PC-3 (cell line): Measurements from ENCODE around the gene TSPAN32. TPM values are rescaled to one million over a fixed set of nuclear protein-coding genes. Genes with fewer than 3 reads are reported as not detected.

Source experiments
- ATAC-seq: fragments of 200-7000 bp; cut with Tn5 transposase; 2 replicates; pipeline ENCODE4 v1.9.1; 2020; ENCODE audit warnings: mild to moderate bottlenecking, moderate library complexity
- BruUV-seq: library from RNA; stranded (reverse); fragments of 400-500 nt; replicated peaks from 2 replicates; lab custom pipeline; 2021; lab: Mats Ljungman, UMichigan
- CTCF ChIA-PET: fragments of 300-600 bp; sonication (Branson Sonifier 250); formaldehyde crosslinking; loops from one replicate; lab custom pipeline; 2022; ENCODE audit warnings: antibody characterized with exemption; lab: Charles Lee
- POLR2A ChIA-PET: fragments of 300-600 bp; sonication (Branson Sonifier 250); formaldehyde crosslinking; loops from one replicate; lab custom pipeline; 2022; ENCODE audit warnings: antibody characterized with exemption; ENCODE audit not compliant: unreplicated experiment; lab: Charles Lee
- DNase-seq: peaks from one replicate; pipeline ENCODE4 v3.0.0-alpha.2; 2015
- H2AFZ ChIP-seq: fragments of 300-600 bp; sonication (generic); 2 replicates; pipeline ENCODE4 v1.6.0; 2016; ENCODE audit warnings: antibody characterized with exemption, low read length
- H3F3A ChIP-seq: fragments of 300-600 bp; sonication (generic); one replicate; pipeline ENCODE4 v1.6.0; 2017; ENCODE audit warnings: antibody characterized with exemption, low read length, control low read depth, mild to moderate bottlenecking; ENCODE audit not compliant: unreplicated experiment
- H3K27ac ChIP-seq: fragments of 300-600 bp; sonication (generic); 2 replicates; pipeline ENCODE4 v1.5.1; 2016; ENCODE audit warnings: mild to moderate bottlenecking, low read length
- H3K27me3 ChIP-seq: fragments of 300-600 bp; sonication (generic); 2 replicates; pipeline ENCODE4 v1.6.1; 2016; ENCODE audit warnings: low read length, mixed read lengths
- H3K36me3 ChIP-seq: fragments of 300-600 bp; sonication (generic); 2 replicates; pipeline ENCODE4 v1.6.1; 2016; ENCODE audit warnings: low read depth, mixed run types, low read length, mixed read lengths
- H3K4me1 ChIP-seq: fragments of 300-600 bp; sonication (generic); 2 replicates; pipeline ENCODE4 v1.5.1; 2016; ENCODE audit warnings: low read length; ENCODE audit not compliant: insufficient read depth
- H3K4me2 ChIP-seq: fragments of 300-600 bp; sonication (generic); 2 replicates; pipeline ENCODE4 v1.6.0; 2016; ENCODE audit warnings: low read length
- H3K4me3 ChIP-seq: fragments of 300-600 bp; sonication (generic); 2 replicates; pipeline ENCODE4 v1.5.1; 2016; ENCODE audit warnings: mild to moderate bottlenecking, low read length, mixed read lengths
- H3K79me2 ChIP-seq: fragments of 300-600 bp; sonication (generic); 2 replicates; pipeline ENCODE4 v1.6.1; 2017; ENCODE audit warnings: low read length, mixed read lengths
- H3K9ac ChIP-seq: fragments of 300-600 bp; sonication (generic); 2 replicates; pipeline ENCODE4 v1.6.0; 2016; ENCODE audit warnings: mild to moderate bottlenecking, low read length
- H3K9me2 ChIP-seq: fragments of 300-600 bp; sonication (generic); replicated peaks from 2 replicates; pipeline ENCODE4 v1.6.1; 2016; ENCODE audit warnings: mixed run types, low read length, mixed read lengths
- H3K9me3 ChIP-seq: fragments of 300-600 bp; sonication (generic); 2 replicates; pipeline ENCODE4 v1.6.1; 2016; ENCODE audit warnings: low read length, mixed read lengths
- H4K20me1 ChIP-seq: fragments of 300-600 bp; sonication (generic); 2 replicates; pipeline ENCODE4 v1.6.1; 2016; ENCODE audit warnings: low read length, mixed read lengths
- EZH2 ChIP-seq: fragments of 300-600 bp; sonication (generic); IDR thresholded peaks from one replicate; pipeline ENCODE4 v1.6.1; 2017; ENCODE audit warnings: antibody characterized with exemption, mild to moderate bottlenecking, low read length; ENCODE audit not compliant: unreplicated experiment
- EZH2phosphoT487 ChIP-seq: fragments of 300-600 bp; sonication (generic); IDR thresholded peaks from 2 replicates; pipeline ENCODE4 v1.6.1; 2018; ENCODE audit warnings: mild to moderate bottlenecking, antibody characterized with exemption, low read length, borderline replicate concordance
- intact Hi-C: fragments of 100-400 bp; cut with micrococcal nuclease; formaldehyde crosslinking; loops from 2 replicates; pipeline ENCODE4 v1.9.0; 2023
- total RNA-seq: library from RNA; depleted of rRNA; stranded (reverse); fragments of >200 nt; gene quantifications from 2 replicates; pipeline ENCODE4 v1.2.3, GENCODE V29; 2014
- TF ChIP-seq, protein P1 (sequence below): fragments of 300-600 bp; sonication (generic); conservative IDR thresholded peaks from 2 replicates; pipeline ENCODE4 v1.5.1; 2017; ENCODE audit warnings: antibody characterized with exemption, low read depth, mild to moderate bottlenecking, low read length

Gene TSPAN32
- total RNA-seq, 1 experiment from 2014 or later, result not detected

DNA sequence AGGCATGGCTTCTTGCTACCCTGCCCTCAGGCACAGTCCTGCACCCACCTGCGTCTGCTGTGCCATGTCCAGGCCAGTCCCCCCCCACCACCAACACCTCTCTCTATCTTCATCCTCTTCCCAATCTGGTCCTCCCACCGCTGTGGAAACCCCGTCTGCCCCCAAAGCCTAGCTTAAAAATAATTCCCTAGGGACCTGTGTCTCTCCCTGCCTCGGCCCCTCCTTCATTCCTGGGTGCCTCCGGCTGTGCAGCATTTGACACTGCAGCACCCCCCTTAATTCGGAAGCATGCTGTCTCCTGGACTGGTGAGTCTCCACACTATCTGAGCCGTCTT is 28.9 kb upstream of the TSPAN32 start:
- ChIA-PET CTCF (no interaction called here), POLR2A (no interaction called here)
- no peak overlapping the region for H3K4me2 ChIP-seq
- H3K4me3 ChIP-seq, result no peak overlapping the region
- no peaks in the 10 kb centered on the region for H3K9me3 ChIP-seq
- no peak overlapping the region for H3K9ac ChIP-seq
- no peaks in the 10 kb centered on the region for H3K79me2 ChIP-seq
- intact Hi-C loops, result no loop called here
- 0 out of 2 replicates have a peak, but pooled peaks cover 4% of the 10 kb centered on the region for H3K27me3 ChIP-seq
- no peaks in the 10 kb centered on the region for H3F3A ChIP-seq
- no peaks in the 10 kb centered on the region for H3K9me2 ChIP-seq
- no peak overlapping the region for H3K27ac ChIP-seq
- ATAC-seq, result no peak
- no TSS peak for BruUV-seq
- no peak overlapping the region for H2AFZ ChIP-seq
- no peak for TF ChIP-seq EZH2
- no peaks in the 10 kb centered on the region; the same call in 1 of the 2 replicates for H3K4me1 ChIP-seq
- no peaks in the 10 kb centered on the region for H4K20me1 ChIP-seq
- no peaks in the 10 kb centered on the region for H3K36me3 ChIP-seq
- no peak for DNase-seq

DNA sequence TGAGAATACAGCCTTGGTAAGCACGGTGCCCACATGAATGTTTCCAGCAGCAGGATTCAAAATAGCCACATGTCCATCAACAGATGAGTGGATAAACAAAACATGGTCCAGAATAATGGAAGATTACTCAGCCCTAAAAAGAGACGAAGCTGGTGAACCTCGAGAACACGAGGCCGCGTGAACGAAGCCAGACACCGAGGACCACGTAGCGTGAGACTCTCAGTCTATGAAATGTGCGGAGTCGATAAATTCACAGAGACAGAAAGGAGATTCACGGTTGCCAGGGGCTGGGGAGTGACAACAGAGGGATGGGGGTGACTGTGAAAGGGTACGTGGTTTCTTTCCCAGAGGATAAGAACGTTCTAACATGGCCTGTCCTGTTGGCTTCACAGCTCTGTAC is 28.5 kb upstream of the TSPAN32 start:
- Histone ChIP-seq H3K9me2 (no peaks in the 10 kb centered on the region), H3K9me3 (no peaks in the 10 kb centered on the region), H3K4me1 (no peaks in the 10 kb centered on the region; the same call in 1 of the 2 replicates), H3K27ac (no peak overlapping the region), H3K9ac (no peak overlapping the region), H3K27me3 (0 out of 2 replicates have a peak, but pooled peaks cover 4% of the 10 kb centered on the region), H3K4me2 (no peak overlapping the region), H3K4me3 (no peak overlapping the region), H3K79me2 (no peaks in the 10 kb centered on the region), H3F3A (no peaks in the 10 kb centered on the region), H3K36me3 (no peaks in the 10 kb centered on the region), H4K20me1 (no peaks in the 10 kb centered on the region), H2AFZ (no peak overlapping the region)
- ChIA-PET CTCF (no interaction called here), POLR2A (no interaction called here)
- TF ChIP-seq EZH2 (no peak), EZH2phosphoT487 (no peak)
- TF ChIP-seq, protein P1, sequence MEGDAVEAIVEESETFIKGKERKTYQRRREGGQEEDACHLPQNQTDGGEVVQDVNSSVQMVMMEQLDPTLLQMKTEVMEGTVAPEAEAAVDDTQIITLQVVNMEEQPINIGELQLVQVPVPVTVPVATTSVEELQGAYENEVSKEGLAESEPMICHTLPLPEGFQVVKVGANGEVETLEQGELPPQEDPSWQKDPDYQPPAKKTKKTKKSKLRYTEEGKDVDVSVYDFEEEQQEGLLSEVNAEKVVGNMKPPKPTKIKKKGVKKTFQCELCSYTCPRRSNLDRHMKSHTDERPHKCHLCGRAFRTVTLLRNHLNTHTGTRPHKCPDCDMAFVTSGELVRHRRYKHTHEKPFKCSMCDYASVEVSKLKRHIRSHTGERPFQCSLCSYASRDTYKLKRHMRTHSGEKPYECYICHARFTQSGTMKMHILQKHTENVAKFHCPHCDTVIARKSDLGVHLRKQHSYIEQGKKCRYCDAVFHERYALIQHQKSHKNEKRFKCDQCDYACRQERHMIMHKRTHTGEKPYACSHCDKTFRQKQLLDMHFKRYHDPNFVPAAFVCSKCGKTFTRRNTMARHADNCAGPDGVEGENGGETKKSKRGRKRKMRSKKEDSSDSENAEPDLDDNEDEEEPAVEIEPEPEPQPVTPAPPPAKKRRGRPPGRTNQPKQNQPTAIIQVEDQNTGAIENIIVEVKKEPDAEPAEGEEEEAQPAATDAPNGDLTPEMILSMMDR, result no peak
- DNase-seq (no peak), ATAC-seq (no peak)
- intact Hi-C loops, result no loop called here
- BruUV-seq, result no TSS peak

DNA sequence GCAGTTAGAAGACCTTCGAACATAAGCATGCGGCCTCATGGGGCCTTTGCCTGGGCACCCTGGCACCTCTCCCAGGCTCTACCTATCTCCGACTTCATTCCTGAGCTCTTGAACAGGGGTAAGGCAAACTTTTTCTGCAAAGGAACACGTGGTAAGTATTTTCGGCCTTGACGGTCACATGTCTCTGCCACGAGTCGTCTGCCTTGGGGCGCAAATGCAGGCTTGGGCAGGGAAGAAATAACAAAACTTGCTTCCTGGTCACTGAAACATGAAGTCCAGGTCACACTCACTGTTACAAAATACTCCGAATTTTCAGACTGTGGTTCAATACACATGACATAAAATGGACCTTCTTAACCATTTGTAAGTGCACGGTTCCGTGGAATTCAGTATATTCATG is 28.0 kb upstream of the TSPAN32 start:
- CTCF ChIA-PET, result no interaction called here
- no peak overlapping the region for H3K9ac ChIP-seq
- TF ChIP-seq EZH2phosphoT487 (no peak), EZH2 (no peak)
- TF ChIP-seq, protein P1, result no peak
- H3K4me3 ChIP-seq, result no peak overlapping the region
- intact Hi-C loops, result no loop called here
- no peaks in the 10 kb centered on the region for H3K36me3 ChIP-seq
- H3K79me2 ChIP-seq, result no peaks in the 10 kb centered on the region
- H3K9me3 ChIP-seq, result no peaks in the 10 kb centered on the region
- H4K20me1 ChIP-seq, result no peaks in the 10 kb centered on the region
- H3K27ac ChIP-seq, result no peak overlapping the region
- H2AFZ ChIP-seq, result no peak overlapping the region
- no peak overlapping the region for H3K4me2 ChIP-seq
- H3K27me3 ChIP-seq, result 0 out of 2 replicates have a peak, but pooled peaks cover 8% of the 10 kb centered on the region
- no peaks in the 10 kb centered on the region for H3K9me2 ChIP-seq
- ATAC-seq (no peak), DNase-seq (peak; percentile 10)
- POLR2A ChIA-PET, result no interaction called here
- no peaks in the 10 kb centered on the region; the same call in 1 of the 2 replicates for H3K4me1 ChIP-seq
- BruUV-seq, result no TSS peak
- H3F3A ChIP-seq, result no peaks in the 10 kb centered on the region
